IMR-90 (cell line): ENCODE measurements around the gene ETFA. TPM values are rescaled to one million over a fixed set of nuclear protein-coding genes. Genes with fewer than 3 reads are reported as not detected.
A peak's percentile ranks its signal among the peaks of the same experiment; 100 is the strongest.

ENCODE experiments used
- CHD1 ChIP-seq: IDR thresholded peaks from 2 replicates; pipeline ENCODE4 v1.6.1; 2012; ENCODE audit warnings: low read depth, low read length, improper control_type of control experiment
- CTCF ChIP-seq: conservative IDR thresholded peaks from 2 replicates; pipeline ENCODE4 v1.5.1; 2012; ENCODE audit warnings: mild to moderate bottlenecking, low read depth, low read length, improper control_type of control experiment
- POLR2A ChIP-seq: IDR thresholded peaks from 2 replicates; pipeline ENCODE4 v1.6.1; 2012; ENCODE audit warnings: mild to moderate bottlenecking, low read depth, low read length
- RCOR1 ChIP-seq: IDR thresholded peaks from 2 replicates; pipeline ENCODE4 v1.6.1; 2012; ENCODE audit warnings: mild to moderate bottlenecking, low read length, improper control_type of control experiment; ENCODE audit not compliant: insufficient replicate concordance
- polyA plus RNA-seq, 3 experiments: library from polyadenylated mRNA; depleted of rRNA; stranded (reverse); fragments of >200 nt; gene quantifications; 2 replicates each; pipeline ENCODE4 v1.2.3, GENCODE V29; 2012; ENCODE audit warnings: low replicate concordance in 1 of 3
- total RNA-seq: library from RNA; depleted of rRNA; stranded (reverse); fragments of >200 nt; gene quantifications from 2 replicates; pipeline ENCODE4 v1.2.3, GENCODE V29; 2012

The ETFA gene
- total and polyA plus RNA-seq, 2 of the 4 experiments (the other 2 are of a cell fraction): 115 to 172 TPM

GRCh38 chr15:76311100-76311953 is at the start of gene ETFA (continued):
- TF ChIP-seq CTCF (no peak), POLR2A (peak; percentile 90), RCOR1 (no peak), CHD1 (no peak)
